Tibial nerve (tissue), 4 donors: ENCODE measurements around the gene KCTD16. TPM values are rescaled to one million over a fixed set of nuclear protein-coding genes. Genes with fewer than 3 reads are reported as not detected.

Experiments
- DNase-seq, 2 donors: peaks; one replicate each; pipeline ENCODE4 v3.0.0-alpha.2; 2019; ENCODE audit warnings: low spot score in 2 of 2
- H3K27ac ChIP-seq, 4 donors: fragments of 200-600 bp; sonication (generic) in 3 of 4; one replicate each; pipeline ENCODE4 v1.5.1; 2017 to 2019; ENCODE audit warnings: mild to moderate bottlenecking in 1 of 4
- H3K27me3 ChIP-seq, 2 donors: fragments of 200-600 bp; sonication (generic) in 1 of 2; one replicate each; pipeline versions ENCODE4 v1.5.1 to v1.6.0; 2017 to 2019
- H3K36me3 ChIP-seq, 3 donors: fragments of 200-600 bp; sonication (generic); one replicate each; pipeline ENCODE4 v1.5.1; 2018 to 2019
- H3K4me1 ChIP-seq, 4 donors: fragments of 200-600 bp; sonication (generic) in 3 of 4; one replicate each; pipeline ENCODE4 v1.5.1; 2017 to 2019
- H3K4me3 ChIP-seq, 4 donors: fragments of 200-600 bp; sonication (generic) in 3 of 4; one replicate each; pipeline ENCODE4 v1.5.1; 2017 to 2019; ENCODE audit warnings: mild to moderate bottlenecking in 1 of 4, moderate library complexity in 1 of 4
- H3K9me3 ChIP-seq, 4 donors: fragments of 200-600 bp; sonication (generic) in 3 of 4; one replicate each; pipeline ENCODE4 v1.5.1; 2017 to 2019
- EP300 ChIP-seq, 2 donors: sonication (generic); formaldehyde crosslinking; IDR thresholded peaks; one replicate each; pipeline ENCODE4 v1.6.1; 2017; ENCODE audit warnings: antibody characterized with exemption in 2 of 2, mild to moderate bottlenecking in 1 of 2
- POLR2A ChIP-seq, 2 donors: fragments of 450-650 bp; IDR thresholded peaks; one replicate each; pipeline ENCODE4 v1.6.1; 2017; ENCODE audit warnings: antibody characterized with exemption in 2 of 2, mild to moderate bottlenecking in 2 of 2, moderate library complexity in 2 of 2
- WGBS, 2 donors: methylation state at CpG; one replicate each; pipeline ENCODE4 v1.1.5; 2018; 5-methylcytosine and 5-hydroxymethylcytosine counted together
- total RNA-seq, 4 donors: library from RNA; depleted of rRNA; stranded (reverse); fragments of >200 nt; gene quantifications; one replicate each; pipeline ENCODE4 v1.1.0, GENCODE V29; 2016
- TF ChIP-seq, protein P1 (sequence below), 5 experiments: fragments of 200-600 bp in 3 of 5; fragments of 450-650 bp in 2 of 5; sonication (generic) in 3 of 5; IDR thresholded peaks; one replicate each; pipeline ENCODE4 v1.5.1; 2016 to 2019; ENCODE audit warnings: antibody characterized with exemption in 5 of 5, mild to moderate bottlenecking in 3 of 5, moderate library complexity in 2 of 5

KCTD16 gene
- total RNA-seq, 4 donors from 2014 or later: under 0.01 to 0.44 (median 0.41) TPM

DNA sequence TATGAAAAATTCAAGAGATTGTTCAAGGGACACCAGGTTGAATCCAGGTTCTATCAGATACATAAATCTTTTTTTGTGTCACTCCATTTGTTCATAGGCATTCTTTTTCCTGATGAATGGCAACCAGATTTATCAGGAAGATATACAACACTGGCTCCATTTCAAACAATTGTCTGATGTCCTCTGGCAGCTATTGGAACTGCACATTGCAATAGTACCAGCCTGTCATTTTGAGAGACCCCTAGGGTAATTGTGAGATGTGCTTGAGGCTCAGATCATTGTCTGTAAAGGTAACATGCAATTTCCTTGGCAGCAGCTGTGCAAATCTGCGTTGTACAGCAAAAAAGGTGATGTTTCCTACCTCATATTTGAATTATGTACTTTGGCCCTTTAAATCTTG is 25.9 kb downstream of the KCTD16 start:
- Histone ChIP-seq H3K4me3 (no peak overlapping the region), H3K4me1 (peaks cover 0 to 3% (median under 1%) of the 10 kb centered on the region in 4 donors), H3K27me3 (peaks cover 0 to 13% of the 10 kb centered on the region in 2 donors), H3K27ac (no peak overlapping the region), H3K36me3 (no peaks in the 10 kb centered on the region), H3K9me3 (no peaks in the 10 kb centered on the region)
- WGBS, 2 donors: 78 to 91% methylated on average over 1 of the region's 1 CpG
- TF ChIP-seq, protein P1, sequence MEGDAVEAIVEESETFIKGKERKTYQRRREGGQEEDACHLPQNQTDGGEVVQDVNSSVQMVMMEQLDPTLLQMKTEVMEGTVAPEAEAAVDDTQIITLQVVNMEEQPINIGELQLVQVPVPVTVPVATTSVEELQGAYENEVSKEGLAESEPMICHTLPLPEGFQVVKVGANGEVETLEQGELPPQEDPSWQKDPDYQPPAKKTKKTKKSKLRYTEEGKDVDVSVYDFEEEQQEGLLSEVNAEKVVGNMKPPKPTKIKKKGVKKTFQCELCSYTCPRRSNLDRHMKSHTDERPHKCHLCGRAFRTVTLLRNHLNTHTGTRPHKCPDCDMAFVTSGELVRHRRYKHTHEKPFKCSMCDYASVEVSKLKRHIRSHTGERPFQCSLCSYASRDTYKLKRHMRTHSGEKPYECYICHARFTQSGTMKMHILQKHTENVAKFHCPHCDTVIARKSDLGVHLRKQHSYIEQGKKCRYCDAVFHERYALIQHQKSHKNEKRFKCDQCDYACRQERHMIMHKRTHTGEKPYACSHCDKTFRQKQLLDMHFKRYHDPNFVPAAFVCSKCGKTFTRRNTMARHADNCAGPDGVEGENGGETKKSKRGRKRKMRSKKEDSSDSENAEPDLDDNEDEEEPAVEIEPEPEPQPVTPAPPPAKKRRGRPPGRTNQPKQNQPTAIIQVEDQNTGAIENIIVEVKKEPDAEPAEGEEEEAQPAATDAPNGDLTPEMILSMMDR (IDR thresholded peaks at IDR 0.05): no peak
- TF ChIP-seq EP300 (IDR thresholded peaks at IDR 0.05): no peak
- no peak for TF ChIP-seq POLR2A (IDR thresholded peaks at IDR 0.05)
- no peak for DNase-seq

DNA sequence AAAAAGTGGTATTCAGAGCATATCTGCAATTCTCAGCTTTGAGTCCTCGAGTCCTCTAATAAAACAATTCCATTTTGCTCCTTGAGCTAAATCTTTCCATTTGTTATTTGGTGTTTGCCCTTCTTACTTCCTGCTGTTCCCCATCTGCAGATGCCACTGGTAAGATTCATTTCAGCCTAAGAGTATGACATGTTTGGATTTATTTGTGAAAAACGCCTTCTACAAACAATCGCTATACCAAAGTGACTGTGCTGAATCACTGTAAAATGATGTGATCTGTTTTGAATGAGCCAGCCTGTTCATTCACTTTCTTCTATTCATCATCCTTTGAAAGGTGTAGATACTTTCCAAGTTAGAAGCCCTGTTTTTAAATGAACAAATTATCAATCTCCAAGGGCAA is 27.7 kb downstream of the KCTD16 start:
- WGBS, 2 donors: 59 to 62% methylated on average over 3 of the region's 3 CpGs
- peaks cover 0 to 5% (median 0%) of the 10 kb centered on the region in 4 donors for H3K4me1 ChIP-seq
- H3K27ac ChIP-seq: no peak overlapping the region
- no peaks in the 10 kb centered on the region for H3K9me3 ChIP-seq
- DNase-seq: no peak
- H3K36me3 ChIP-seq: no peaks in the 10 kb centered on the region
- TF ChIP-seq EP300 (IDR thresholded peaks at IDR 0.05) (no peak), POLR2A (IDR thresholded peaks at IDR 0.05) (no peak)
- TF ChIP-seq, protein P1 (IDR thresholded peaks at IDR 0.05): no peak
- no peak overlapping the region for H3K4me3 ChIP-seq
- H3K27me3 ChIP-seq: peaks cover 0 to 11% of the 10 kb centered on the region in 2 donors

DNA sequence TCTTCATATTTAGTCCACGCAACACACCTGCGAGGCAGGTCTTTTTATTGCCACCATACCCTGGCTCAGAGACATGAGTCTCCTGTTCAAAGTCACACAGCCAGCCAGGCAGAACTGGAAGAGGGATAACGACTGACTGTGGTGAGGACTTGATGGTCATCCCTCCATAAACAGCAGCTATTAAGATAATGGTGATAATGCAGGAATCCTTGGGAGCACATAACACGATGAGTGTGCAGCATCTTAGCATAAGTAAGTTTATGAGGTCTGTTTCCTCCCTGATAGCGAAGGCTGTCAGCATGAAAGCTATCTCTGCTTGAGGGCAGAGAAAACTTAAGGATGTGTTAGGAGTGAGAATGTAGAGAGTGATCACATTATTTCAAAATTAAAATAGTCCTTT is 30.9 kb downstream of the KCTD16 start:
- Histone ChIP-seq H3K36me3 (no peaks in the 10 kb centered on the region), H3K27me3 (peaks cover 0 to 33% of the 10 kb centered on the region in 2 donors), H3K9me3 (no peaks in the 10 kb centered on the region), H3K27ac (no peak overlapping the region), H3K4me3 (no peak overlapping the region), H3K4me1 (peaks cover 0 to 18% (median 3%) of the 10 kb centered on the region in 4 donors)
- no peak for DNase-seq
- no peak for TF ChIP-seq POLR2A (IDR thresholded peaks at IDR 0.05)
- TF ChIP-seq, protein P1 (IDR thresholded peaks at IDR 0.05): no peak
- no peak for TF ChIP-seq EP300 (IDR thresholded peaks at IDR 0.05)
- WGBS, 2 donors: 52 to 67% methylated on average over 5 of the region's 5 CpGs

DNA sequence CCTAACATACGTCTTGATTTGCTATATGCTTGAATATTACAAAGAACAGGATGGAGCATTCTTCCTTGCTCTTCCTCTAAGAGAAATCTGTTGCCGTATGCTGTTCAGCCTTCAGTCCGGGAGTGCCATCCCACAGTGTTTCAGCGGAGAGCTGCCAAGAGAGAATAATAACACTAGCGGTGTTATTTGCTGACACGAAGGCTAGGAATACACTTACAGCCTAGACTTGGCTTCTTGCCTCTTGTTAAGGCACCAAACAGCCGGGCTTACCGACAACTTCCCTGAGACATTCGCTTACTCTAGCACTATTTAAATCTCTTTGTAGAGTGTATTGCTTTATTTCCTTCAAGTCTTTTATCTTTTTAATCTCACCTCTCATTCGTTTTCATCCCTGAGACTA is 31.4 kb downstream of the KCTD16 start:
- H3K27me3 ChIP-seq: peaks cover 0 to 37% of the 10 kb centered on the region in 2 donors
- no peak for DNase-seq
- 30 to 33% methylated on average over 10 of the region's 10 CpGs for WGBS, 2 donors
- H3K4me1 ChIP-seq: peaks cover 0 to 18% (median 3%) of the 10 kb centered on the region in 4 donors
- H3K36me3 ChIP-seq: no peaks in the 10 kb centered on the region
- H3K4me3 ChIP-seq: no peak overlapping the region
- H3K9me3 ChIP-seq: no peaks in the 10 kb centered on the region
- TF ChIP-seq EP300 (IDR thresholded peaks at IDR 0.05): no peak
- TF ChIP-seq, protein P1 (IDR thresholded peaks at IDR 0.05): no peak
- no peak for TF ChIP-seq POLR2A (IDR thresholded peaks at IDR 0.05)
- no peak overlapping the region for H3K27ac ChIP-seq

DNA sequence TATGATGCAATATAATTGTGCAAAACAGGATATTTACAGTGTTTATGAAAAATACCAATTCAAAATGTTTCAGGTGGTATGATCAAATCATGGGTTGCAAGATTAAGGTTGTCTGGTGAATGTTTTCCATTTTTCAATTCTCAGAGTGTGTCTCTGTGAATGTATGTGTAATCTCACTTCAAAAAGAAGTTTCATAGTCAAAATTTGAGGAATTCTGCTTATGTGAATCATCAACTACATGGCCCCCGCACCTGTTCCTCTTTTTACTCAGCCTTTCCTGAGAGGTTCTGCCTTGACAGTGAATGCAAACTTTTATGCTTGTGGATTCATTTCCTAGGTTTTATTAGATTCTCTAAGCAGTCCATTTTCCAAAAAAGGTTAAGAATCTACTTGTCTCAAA is 32.1 kb downstream of the KCTD16 start:
- DNase-seq: no peak
- Histone ChIP-seq H3K4me3 (no peak overlapping the region), H3K27me3 (peaks cover 0 to 37% of the 10 kb centered on the region in 2 donors), H3K9me3 (no peaks in the 10 kb centered on the region), H3K36me3 (no peaks in the 10 kb centered on the region), H3K27ac (no peak overlapping the region), H3K4me1 (peaks cover 0 to 18% (median 3%) of the 10 kb centered on the region in 4 donors)
- TF ChIP-seq EP300 (IDR thresholded peaks at IDR 0.05) (no peak), POLR2A (IDR thresholded peaks at IDR 0.05) (no peak)
- TF ChIP-seq, protein P1 (IDR thresholded peaks at IDR 0.05): no peak
- 54 to 82% methylated on average over 1 of the region's 1 CpG for WGBS, 2 donors
